Hepatocyte (in vitro differentiated cells): ENCODE measurements around the gene EVA1A.

Source experiments
- EZH2 ChIP-seq: fragments of 200-600 bp; sonication (generic); IDR thresholded peaks from 2 replicates; pipeline ENCODE4 v1.6.1; 2016; ENCODE audit warnings: antibody characterized with exemption, mild to moderate bottlenecking, borderline replicate concordance
- TF ChIP-seq, protein P1 (sequence below): fragments of 200-600 bp; sonication (generic); IDR thresholded peaks from 2 replicates; pipeline ENCODE4 v1.5.1; 2016; ENCODE audit warnings: antibody characterized with exemption, mild to moderate bottlenecking; ENCODE audit not compliant: poor library complexity

DNA sequence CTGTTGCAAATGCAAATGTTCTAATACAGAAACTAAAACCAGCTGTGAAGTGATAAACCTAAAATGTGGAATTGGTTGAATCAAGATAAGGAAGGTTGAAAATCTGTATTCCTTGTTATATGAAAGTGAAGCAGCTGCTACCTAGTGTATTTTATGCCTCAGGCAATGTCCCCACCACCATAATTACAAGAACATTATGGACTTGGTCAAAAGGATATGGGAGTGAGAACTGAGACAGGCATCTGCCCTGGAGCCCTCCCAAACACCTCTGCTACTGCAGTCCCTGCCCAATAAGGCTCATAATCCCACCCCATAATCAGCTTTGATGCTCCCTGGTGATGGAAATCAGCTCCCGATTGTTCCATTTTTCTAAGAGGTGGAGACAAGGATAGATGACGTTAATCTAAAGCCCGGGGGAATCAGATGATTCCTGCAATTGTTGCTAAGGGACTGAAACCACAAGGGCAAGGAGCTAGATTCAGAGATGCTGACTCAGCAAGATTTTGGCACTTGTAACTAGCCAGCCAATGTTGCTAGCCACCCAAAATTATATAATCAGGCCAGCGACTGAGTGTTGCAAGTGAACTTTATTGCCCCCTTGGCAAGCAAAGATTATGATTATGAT lies 69.5 kb downstream of the EVA1A start:
- TF ChIP-seq, protein P1, sequence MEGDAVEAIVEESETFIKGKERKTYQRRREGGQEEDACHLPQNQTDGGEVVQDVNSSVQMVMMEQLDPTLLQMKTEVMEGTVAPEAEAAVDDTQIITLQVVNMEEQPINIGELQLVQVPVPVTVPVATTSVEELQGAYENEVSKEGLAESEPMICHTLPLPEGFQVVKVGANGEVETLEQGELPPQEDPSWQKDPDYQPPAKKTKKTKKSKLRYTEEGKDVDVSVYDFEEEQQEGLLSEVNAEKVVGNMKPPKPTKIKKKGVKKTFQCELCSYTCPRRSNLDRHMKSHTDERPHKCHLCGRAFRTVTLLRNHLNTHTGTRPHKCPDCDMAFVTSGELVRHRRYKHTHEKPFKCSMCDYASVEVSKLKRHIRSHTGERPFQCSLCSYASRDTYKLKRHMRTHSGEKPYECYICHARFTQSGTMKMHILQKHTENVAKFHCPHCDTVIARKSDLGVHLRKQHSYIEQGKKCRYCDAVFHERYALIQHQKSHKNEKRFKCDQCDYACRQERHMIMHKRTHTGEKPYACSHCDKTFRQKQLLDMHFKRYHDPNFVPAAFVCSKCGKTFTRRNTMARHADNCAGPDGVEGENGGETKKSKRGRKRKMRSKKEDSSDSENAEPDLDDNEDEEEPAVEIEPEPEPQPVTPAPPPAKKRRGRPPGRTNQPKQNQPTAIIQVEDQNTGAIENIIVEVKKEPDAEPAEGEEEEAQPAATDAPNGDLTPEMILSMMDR = no peak
- TF ChIP-seq EZH2 = no peak
